Stimulated activated naive CD8-positive, alpha-beta T cell treated with anti-CD3 and anti-CD28 coated beads, Interleukin-15, Interleukin-2, amounts not matched to agents 100 U/mL and 50 U/mL, for 24 hours (primary cell): ENCODE results near the gene PDE4D.

Source experiments
- ATAC-seq: fragments of 150-1000 bp; cut with Tn5 transposase; one replicate; pipeline ENCODE4 v1.10.0; 2021
- DNase-seq: peaks from one replicate; pipeline ENCODE4 v3.0.0; 2021

Gene PDE4D

DNA sequence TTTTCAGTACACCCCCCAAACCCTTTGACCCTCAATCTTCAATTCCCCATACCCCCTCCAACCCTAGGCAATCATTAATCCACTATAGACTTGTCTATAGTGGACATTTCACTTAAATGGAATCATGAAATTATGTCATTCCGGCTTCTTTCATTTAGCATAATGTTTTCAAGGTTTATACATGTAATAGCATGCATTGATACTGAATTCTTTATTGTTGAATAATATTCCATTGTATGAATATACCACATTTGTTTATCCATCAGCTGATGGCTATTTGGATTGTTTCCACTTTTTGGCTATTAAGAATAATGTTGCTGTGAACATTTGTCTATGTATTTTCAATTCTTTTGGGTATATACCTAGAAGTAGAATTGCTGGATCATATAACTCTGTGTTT lies 238.8 kb downstream of the PDE4D start:
- no peak for ATAC-seq
- DNase-seq = no peak

DNA sequence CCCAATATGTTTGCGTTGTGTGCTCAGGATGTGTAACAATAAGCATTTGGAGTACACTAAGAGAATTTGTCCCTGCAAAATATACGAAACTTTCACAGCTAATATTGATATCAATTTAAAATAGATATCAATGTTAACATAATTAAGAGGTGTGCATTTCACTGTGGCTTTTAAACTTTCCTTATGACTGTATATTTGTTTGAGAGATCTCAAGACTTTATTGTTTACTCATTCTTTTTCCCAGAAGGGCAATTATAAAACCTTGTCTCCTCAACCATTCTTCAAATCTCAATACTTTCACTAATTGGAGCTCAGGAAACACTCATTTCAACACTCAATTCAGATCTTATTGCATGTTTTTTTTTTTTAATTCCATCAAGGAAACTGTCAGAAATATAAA lies 241.1 kb downstream of the PDE4D start:
- ATAC-seq (no peak), DNase-seq (no peak)

DNA sequence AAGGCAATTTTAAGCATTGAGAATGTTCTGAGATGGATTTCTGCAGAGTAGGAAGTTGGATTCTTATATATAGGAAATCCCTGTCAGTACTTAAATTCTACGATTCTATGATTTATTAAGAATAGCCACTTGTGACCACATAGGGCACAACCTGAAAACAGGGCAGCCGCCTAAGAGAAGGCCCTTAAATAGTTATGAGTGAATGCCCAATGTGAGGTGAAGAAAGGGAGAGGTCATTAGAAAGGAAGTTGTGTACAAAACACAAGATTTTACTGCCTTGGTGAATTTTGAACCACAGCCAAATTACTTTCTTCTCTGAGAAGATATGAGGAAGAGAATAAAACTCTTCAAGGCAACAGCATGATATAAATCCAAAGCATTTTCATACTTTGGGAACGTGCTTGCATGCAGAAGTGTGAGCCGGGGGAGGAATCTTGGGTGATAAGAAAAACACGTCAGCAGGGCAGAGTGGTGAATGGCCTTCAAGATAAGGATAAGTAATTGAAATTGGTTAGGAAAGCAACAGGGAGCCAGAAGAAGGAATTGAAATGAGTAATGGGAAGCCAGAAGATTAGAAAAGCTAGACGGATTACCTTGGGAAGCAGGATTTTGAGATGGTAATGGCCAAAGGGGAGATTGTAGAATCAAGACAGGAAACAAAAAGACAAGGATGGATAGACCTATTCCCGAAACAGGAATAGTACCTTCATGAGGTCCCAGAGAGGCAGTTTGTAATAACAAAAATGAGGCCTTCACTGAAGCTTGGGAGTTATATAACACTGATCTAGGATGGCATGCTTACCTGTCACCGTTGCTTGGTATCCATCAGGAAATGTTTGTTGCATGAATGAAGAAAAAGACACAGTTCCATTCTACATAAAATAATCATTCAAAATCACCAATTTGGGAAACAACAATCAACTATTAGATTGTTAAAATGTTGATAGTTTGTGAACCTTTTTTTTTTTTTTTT lies 244.3 kb downstream of the PDE4D start:
- DNase-seq (no peak), ATAC-seq (no peak)

DNA sequence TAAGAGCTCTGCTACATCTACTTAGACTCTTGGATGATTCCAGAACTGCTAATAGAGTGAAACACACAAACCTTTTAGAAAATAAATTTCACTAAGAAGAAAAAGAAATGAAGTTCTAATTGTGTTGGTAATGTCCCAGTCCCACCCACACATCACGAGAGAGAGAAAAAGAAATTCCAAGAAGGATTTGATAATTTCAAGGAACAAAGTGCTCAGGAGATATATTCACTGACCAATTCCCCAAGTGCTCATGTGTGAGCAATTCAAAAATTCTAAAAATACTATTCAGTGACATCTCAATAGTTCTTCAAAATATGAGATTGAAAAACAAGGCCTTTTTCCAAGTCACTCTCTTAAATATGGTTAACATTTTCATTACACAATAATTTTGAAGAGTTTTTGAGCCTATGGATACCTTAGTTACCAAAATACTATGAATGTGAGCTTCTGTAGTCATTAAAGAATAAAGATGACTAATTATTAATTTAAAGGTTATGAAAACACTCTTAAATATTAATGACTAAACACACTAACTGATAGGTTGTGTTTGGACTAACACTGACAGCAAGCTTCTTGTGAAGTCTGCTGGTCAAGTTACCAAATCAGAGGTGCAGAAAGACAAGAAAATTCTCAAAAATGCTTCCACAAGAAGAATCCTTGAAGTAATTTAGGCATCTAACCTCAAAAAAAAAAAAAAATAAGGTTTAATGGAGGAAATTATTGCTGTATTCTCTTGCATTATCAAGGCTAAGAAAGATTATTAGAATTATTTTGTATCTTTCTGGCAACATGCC lies 245.3 kb downstream of the PDE4D start:
- DNase-seq (no peak), ATAC-seq (no peak)

DNA sequence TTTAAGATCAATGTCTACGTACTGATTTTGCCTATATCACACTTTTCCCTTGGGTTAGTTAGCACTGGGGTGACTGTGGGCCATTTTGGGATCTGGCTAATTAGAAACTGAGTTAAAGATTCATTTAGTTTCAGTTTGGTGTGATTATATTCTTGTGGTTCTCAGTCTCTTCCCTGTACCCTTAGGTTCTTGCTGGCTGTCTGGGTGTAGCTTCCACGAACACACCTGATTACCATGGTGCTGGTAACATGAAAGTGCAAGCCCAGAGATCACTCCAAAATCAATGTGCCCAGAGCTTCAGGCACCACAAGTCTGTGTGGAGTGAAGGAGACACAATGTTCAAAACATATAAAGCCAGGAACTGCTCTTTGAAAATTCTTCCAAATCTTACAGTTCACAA lies 248.1 kb downstream of the PDE4D start:
- DNase-seq (no peak), ATAC-seq (no peak)

DNA sequence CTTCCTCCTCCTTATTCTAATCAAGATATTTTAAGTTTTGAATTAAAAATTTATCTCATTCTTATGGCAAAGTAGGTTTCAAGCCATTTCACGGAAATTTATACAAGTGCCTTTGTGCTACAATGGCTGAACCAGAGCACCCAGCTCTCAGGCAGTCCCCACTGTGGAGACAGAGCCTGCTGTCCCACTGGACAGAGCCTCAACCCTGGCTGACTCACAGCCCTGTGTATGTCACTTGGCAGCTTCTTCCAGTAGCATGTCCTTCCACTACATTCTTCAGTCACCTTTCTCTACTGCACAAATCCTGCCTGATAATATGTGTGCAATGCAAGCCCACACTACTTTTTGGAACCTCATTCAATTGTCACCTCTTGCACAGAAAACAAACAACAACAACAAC lies 253.1 kb downstream of the PDE4D start:
- ATAC-seq = no peak
- no peak for DNase-seq

DNA sequence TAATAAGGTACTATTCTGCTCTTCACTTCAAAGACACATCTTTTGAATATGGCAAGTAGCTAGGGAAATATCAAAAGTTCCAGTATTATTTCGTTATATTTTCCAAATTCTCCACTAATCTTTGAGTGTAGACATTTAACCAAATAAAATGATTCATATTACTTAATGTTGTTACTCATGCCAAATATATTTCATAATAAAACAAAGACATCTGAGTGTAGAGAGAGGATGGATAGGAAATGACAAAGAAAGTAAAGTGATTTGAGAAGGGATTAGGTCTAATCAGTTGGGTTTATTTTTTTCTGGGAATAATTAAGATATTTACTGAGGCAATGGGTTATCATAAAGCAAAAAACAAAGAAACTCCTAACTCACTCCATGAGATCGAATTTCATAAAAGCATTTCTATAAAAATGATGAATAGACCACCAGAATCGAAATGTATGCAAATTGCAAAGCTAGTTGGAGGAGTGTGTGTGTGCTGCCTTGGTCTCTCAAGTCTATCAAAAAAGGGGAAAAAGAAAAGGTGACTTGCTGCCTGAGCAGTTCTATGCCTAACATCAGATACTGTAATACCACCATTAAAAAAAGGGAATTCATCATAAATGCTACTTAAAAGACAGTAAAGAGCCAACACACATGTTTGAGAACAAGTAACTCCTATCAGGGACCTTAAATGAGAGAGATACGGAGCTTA lies 255.5 kb downstream of the PDE4D start:
- ATAC-seq = no peak
- no peak for DNase-seq

DNA sequence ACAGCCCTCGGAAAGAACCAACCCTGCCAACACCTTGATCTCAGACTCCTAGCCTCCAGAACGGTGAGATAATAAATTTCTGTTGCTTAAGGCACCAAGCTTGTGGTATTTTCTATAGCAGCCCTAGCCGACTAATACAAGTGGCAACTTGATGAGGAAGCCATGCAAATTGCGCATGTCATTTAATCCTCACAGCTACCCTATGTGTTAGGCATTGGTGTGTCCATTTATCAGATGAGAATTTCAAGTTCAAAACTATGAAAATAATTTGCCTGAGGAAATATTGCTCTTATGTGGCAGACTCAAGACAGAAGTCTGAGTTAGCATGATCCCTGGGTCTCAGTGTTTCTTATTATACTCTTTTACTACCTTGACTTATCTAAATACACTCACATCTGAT lies 264.0 kb downstream of the PDE4D start:
- no peak for DNase-seq
- no peak for ATAC-seq

DNA sequence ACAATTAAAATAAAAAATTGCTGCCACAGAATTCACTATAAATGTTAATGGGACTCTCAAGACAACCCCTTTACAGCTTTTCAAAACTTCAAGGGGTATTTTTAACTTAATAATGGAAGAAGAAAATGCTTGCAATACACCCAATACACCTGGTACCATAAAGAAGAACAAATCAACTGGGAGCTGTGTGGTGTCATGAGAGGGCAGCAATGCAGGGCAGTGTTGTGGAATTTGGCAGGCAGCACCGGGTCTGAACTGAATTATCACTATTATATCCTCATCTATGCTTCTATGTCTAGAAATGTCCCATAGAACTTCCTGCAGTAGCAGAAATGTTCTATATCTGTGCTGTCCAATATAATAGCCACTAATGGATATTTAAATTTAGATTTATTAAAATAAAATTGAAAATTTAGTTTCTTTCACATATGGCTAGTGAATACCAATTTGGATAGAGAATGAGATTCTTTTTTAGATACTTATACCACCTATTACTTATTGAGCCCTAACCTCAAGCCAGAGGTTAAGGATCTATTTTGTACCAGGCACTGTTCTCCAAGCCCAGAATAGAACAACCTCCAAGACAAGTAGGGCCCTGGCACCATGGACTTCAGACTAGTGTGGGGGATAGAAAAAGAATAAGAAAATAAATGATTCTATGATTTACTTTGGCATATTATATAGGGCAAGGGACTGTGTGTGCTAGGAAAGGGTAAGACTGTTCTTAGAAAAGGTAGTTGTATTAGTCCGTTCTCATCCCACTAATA lies 265.3 kb downstream of the PDE4D start:
- ATAC-seq = no peak
- no peak for DNase-seq

DNA sequence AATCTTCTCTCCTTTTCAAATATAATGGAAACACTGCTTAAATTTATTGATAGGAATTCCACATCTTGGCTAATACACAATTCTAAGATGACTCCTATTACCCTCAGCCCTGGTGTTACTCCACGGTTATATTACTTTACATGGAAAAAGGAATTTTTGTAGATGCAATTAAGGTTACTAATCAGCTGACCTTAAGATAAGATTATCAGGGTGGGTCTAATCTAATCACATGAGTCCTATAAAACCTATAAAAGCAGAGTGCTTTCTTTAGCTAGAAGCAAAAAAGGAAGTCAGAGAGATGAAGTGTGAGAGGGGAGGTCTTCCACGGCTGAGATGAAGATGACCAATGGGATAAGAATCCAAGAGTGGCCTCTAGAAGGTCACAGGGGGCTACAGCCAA lies 268.6 kb downstream of the PDE4D start:
- DNase-seq = no peak
- ATAC-seq = no peak

DNA sequence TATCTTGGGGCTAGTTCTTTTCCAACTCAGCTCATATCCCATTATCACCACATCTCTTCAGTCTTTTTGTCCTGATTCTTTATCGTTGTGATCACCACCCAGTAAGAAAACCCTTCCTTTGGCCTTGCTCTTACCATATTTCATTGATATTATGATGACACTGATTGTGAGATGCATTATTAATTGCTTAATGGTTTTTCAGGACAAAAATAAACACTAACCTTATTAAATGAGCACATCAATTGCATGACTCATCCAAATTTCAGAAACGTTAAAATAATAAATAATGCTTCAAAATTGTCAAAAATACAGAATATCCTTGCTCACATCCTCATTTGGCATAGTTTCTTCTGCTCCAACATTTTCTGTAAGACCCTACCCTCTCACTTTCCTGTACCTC lies 270.7 kb downstream of the PDE4D start:
- ATAC-seq (no peak), DNase-seq (no peak)

DNA sequence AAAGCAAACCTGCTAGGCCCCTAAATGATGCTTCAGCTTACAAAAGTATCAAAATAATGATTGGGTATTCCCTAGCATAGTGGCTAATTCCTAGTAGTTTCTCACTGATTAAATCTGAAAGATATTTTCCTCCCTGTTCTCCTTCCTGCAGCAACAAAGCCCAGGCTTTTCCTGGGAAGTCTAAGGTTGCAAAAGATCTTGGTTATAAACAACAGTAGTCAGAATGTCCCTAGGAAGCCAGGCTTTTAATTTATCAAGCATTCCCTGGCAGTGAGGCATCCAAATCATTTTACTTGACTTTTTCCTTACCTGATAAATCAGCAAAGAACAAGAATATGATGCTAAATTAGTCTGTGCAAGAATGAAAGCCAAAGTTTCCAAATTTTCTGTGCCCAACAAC lies 272.0 kb downstream of the PDE4D start:
- no peak for DNase-seq
- no peak for ATAC-seq

DNA sequence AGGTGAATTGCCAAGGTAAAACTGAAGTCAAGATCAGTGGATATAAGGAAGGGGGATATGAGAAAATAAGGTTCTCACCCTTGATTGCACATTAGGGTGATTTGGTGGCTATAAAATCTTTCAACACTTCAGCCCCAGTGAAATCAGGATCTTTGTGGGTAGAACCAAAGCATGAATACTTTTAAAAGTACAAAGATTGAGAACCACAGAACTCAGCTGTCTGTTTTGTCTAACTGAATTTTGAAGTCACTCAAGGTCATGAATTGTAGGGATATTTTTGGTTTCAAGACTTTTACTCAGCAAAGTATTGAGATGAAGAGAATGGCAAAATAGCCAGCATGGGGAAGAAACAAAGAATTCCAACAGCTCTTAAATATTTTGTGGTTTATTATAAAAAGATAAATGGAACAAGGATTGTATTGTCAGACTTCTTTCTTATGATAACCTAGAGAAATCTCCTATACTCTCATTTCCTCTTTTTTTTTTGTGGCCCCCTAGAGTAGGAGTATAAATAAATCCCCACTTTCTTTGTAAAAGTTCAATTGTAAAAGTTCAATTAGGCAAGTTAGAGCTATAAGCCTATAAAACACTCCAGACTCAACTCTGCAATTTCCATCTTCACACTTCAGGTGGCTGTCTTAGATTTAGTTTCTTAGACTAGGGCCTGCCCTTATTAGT lies 272.9 kb downstream of the PDE4D start:
- DNase-seq (no peak), ATAC-seq (no peak)

DNA sequence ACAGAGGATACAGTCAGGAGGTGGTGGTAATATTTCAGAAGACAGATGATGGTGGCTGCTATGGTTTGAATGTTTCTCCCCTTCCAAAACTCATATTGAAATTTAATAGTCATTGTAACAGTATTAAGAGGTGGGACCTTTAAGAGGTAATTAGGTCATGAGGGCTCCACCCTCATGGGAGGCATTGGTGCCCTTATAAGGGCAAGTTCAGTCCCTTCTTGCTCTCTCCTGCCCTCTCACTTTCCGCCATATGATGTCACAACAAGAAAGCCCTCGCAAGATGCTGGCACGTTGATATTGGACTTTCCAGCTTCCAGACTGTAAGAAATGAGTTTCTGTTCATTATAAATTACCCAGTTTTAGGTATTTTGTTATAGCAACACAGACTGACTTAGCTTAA lies 274.9 kb downstream of the PDE4D start:
- ATAC-seq = no peak
- no peak for DNase-seq

DNA sequence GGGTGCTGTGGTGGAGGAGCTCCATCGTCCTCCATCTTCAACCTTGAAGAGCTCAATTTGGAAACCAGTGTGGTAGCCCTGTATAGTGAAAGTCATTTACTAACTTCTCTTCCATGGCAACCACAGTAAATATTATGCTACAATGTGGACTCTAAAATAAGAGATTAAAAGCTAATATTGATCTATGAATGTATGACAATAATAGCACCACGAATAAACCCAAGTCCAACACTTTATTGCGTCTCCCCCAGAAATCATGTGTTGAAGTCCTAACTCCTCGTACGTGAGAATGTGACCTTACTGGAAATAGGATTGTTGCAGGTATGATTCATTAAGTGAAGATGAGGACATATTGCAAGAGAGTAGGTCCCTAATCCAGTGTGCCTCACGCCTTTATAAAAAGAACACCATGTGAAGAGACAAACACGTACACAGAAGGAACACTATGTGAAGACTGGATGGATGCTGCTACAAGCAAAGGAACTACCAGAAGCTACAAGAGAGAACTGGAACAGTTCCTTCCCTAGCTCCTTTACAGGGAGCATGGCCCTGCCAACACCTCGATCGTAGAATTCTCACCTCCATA lies 276.2 kb downstream of the PDE4D start:
- no peak for DNase-seq
- no peak for ATAC-seq

DNA sequence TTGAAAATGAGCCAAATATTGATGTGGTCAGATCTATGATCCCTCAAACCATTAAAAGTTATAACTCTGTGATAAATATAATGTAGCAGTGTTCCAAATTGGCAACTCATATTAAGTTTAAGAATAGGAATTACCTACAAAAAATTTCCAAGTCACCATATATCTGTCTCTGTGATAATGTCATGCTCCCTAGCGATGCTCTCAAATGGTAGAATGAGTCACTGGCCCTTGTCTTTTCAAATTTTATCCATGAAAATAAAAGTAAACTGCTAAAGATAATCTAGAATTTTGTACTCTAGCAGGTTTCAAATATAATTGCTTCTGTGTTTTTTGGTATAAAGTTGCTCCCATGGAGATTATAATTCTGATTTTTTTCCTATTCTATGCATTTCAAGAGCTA lies 277.1 kb downstream of the PDE4D start:
- no peak for ATAC-seq
- no peak for DNase-seq

DNA sequence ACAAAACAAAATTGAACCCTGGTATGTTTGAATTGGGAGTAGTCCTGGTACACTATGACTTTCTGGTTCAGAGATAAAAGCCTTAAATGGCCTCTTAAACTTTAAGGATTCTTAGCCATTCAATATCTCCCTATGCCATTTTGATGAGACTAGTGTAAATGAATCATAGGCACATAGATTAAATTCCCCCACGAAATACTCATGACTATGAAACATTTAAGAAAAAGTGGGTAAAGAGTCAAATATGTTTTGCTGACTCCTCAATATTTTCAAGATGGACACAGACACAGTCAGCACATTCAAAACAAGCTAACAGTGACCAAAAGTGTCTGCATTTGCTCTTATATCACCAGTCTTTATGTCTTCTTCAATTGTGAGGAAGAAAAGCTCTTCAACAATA lies 278.3 kb downstream of the PDE4D start:
- DNase-seq = no peak
- ATAC-seq = no peak

DNA sequence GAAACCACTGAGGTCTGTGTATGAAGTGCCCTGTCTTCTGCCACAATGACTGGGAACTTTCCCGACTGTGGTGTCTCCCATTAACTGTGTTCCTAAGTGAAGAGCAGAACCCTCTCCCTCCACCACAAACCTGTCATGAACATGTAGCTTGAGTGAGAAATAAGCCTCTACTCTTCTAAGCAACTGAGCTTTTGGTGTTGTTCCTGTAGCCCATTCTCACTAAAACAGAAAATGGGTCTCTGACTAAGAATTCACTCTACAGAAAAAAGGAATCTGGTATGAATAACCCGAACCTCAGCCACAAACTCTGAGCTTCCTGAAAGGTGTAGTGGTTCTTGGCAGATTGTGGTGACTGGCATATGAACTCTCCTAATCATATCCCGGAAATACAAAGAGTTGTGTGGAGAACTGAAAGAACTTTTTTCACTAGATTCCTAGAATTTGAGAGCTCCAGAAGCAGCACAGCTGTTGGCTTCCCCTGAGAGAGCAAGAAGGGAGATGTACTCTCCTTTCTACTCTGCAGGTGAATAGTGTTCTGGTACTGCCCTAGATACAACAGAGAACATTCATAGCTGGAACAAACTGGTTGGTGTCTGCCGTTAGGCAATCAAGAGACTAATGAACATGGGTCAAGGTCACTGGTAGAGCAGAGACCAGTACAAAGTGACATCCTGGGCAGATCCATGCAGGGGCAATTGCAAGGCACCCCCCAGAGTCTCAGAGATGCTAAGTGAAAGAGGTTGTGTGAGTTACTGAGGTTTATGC lies 283.8 kb downstream of the PDE4D start:
- no peak for DNase-seq
- peak; percentile 41 for ATAC-seq

DNA sequence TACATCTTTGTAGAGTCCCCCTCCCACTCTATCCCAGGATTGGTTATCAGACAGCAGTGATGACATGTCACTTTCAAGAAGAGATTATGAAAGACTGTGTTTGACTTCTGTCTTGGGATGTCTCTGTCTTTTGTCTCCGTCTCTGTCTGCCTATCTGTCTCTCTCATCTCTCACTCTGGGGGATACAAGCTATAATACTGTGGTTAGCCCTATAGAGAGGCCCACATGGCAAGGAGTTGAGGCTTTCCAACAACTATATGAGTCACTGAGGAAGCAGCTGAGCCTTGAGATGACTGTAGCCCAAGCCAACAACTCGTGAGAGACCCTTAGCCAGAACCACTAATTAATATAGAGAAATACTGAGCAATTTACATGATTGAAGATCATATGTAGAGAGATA lies 284.8 kb downstream of the PDE4D start:
- DNase-seq = no peak
- peak; percentile 66 for ATAC-seq

DNA sequence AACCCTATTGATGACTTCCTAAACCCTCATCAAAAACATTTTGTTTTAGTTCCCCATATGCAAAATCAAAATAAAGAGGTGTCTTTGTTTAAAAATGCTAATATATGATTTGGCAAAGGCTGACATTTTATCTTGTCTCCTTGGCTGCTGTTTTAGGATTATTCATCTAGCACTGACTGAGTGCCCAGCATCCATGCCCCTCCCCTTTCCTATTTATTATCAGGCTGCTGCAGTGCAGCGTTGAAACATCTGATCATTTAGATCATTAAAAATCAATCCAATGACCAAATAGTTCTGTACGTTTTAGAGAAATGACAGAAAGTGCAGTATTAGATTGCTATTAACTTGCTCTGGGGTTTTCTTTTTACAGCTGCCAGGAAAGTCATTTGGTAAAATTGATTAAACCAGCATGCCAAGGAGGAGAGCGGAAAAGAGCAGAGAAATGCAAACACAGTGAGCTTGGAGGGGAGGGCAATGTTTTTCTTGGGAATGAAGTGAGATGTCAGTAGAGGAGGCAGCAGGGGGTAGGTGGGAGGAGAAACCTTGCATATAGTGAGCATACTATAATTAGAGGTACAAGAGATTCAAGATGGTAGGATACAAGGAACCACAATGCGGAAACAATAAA lies 286.3 kb downstream of the PDE4D start:
- DNase-seq = no peak
- no peak for ATAC-seq
